T-helper 2 cell (primary cell): ENCODE data around the gene SLC49A3.

Experiments used
- DNase-seq, 5 experiments: peaks; one replicate each; pipeline versions ENCODE4 v3.0.0 to v3.0.0-alpha.2; 2012 to 2022

Gene SLC49A3

GRCh38 chr4:664713-665231 is 24.2 kb downstream of the SLC49A3 start:
- peak in 1 of 5 experiments; percentile 1 for DNase-seq

GRCh38 chr4:663438-664428 is 25.2 kb downstream of the SLC49A3 start:
- DNase-seq, result peak; percentile 51 to 89 (median 54)

- no peak for DNase-seq
Measured at GRCh38 chr4:663046-663437, 25.9 kb downstream of the SLC49A3 start.

- DNase-seq, result no peak
Measured at GRCh38 chr4:661881-662761, 26.8 kb downstream of the SLC49A3 start.

- DNase-seq, result no peak
Measured at GRCh38 chr4:661231-661630, 27.7 kb downstream of the SLC49A3 start.

- no peak for DNase-seq
Measured at GRCh38 chr4:660401-660800, 28.6 kb downstream of the SLC49A3 start.

- no peak for DNase-seq
Measured at GRCh38 chr4:659851-660250, 29.1 kb downstream of the SLC49A3 start.

- no peak for DNase-seq
Measured at GRCh38 chr4:658681-659667, 30.0 kb downstream of the SLC49A3 start.

- no peak for DNase-seq
Measured at GRCh38 chr4:657834-658667, 30.9 kb downstream of the SLC49A3 start.

- DNase-seq, result no peak
Measured at GRCh38 chr4:657338-657833, 31.6 kb downstream of the SLC49A3 start.

GRCh38 chr4:656436-657337 is 32.3 kb downstream of the SLC49A3 start:
- DNase-seq, result no peak

- no peak for DNase-seq
Measured at GRCh38 chr4:655464-656151, 33.3 kb downstream of the SLC49A3 start.

GRCh38 chr4:654871-655463 is 34.0 kb downstream of the SLC49A3 start:
- no peak for DNase-seq

- DNase-seq, result no peak
Measured at GRCh38 chr4:654503-654845, 34.5 kb downstream of the SLC49A3 start.

- DNase-seq, result no peak
Measured at GRCh38 chr4:653831-654502, 35.0 kb downstream of the SLC49A3 start.

GRCh38 chr4:653080-653821 is 35.7 kb downstream of the SLC49A3 start:
- DNase-seq, result no peak

- no peak for DNase-seq
Measured at GRCh38 chr4:651884-652642, 36.9 kb downstream of the SLC49A3 start.
